H1 (cell line): Measurements from ENCODE around the gene CACNA2D3. TPM values are rescaled to one million over a fixed set of nuclear protein-coding genes. Genes with fewer than 3 reads are reported as not detected.

ENCODE experiments used
- CTCF ChIA-PET: fragments of 300-600 bp; sonication (Branson Sonifier 250); formaldehyde crosslinking; loops from one replicate; lab custom pipeline; 2021; ENCODE audit not compliant: partially characterized antibody; lab: Charles Lee
- POLR2A ChIA-PET: fragments of 300-600 bp; sonication (Branson Sonifier 250); formaldehyde crosslinking; loops from one replicate; lab custom pipeline; 2021; ENCODE audit warnings: inconsistent platforms; ENCODE audit not compliant: partially characterized antibody; lab: Charles Lee
- DNase-seq, 2 experiments: peaks; one replicate each; pipeline versions ENCODE4 v3.0.0 to v3.0.0-alpha.2; 2010 to 2022; ENCODE audit warnings: low spot score in 2 of 2, low read depth in 1 of 2, mixed read lengths in 1 of 2
- FAIRE-seq: peaks from 2 replicates; lab custom pipeline; 2011; peaks lifted over from hg19 to GRCh38; lab: Jason Lieb, UNC
- H2AFZ ChIP-seq: 2 replicates; pipeline ENCODE4 v1.8.1; 2012; ENCODE audit warnings: low read length, inconsistent platforms
- H2AK5ac ChIP-seq: 2 replicates; pipeline ENCODE4 v1.6.1; 2013; ENCODE audit warnings: low read depth, low read length
- H2BK120ac ChIP-seq: replicated peaks from 2 replicates; pipeline ENCODE3; 2013; ENCODE audit warnings: low read depth, low read length, inconsistent platforms
- H2BK12ac ChIP-seq: 2 replicates; pipeline ENCODE4 v1.6.1; 2013; ENCODE audit warnings: low read depth, low read length
- H2BK15ac ChIP-seq: 2 replicates; pipeline ENCODE4 v1.6.1; 2013; ENCODE audit warnings: low read length
- H2BK20ac ChIP-seq: 2 replicates; pipeline ENCODE4 v1.6.1; 2013; ENCODE audit warnings: low read length
- H2BK5ac ChIP-seq: 2 replicates; pipeline ENCODE4 v1.6.1; 2013; ENCODE audit warnings: low read depth, low read length
- H3K14ac ChIP-seq: 2 replicates; pipeline ENCODE4 v1.6.1; 2013; ENCODE audit warnings: inconsistent platforms; ENCODE audit not compliant: insufficient read length
- H3K18ac ChIP-seq: 2 replicates; pipeline ENCODE4 v1.6.1; 2013; ENCODE audit warnings: low read length; ENCODE audit errors: extremely low read depth
- H3K23ac ChIP-seq: 2 replicates; pipeline ENCODE4 v1.6.1; 2013; ENCODE audit warnings: inconsistent platforms; ENCODE audit not compliant: insufficient read length
- H3K23me2 ChIP-seq: 2 replicates; pipeline ENCODE4 v1.6.1; 2013; ENCODE audit warnings: low read depth, low read length
- H3K27ac ChIP-seq: 2 replicates; pipeline ENCODE4 v1.6.1; 2011; ENCODE audit warnings: low read depth, low read length, inconsistent platforms
- H3K27me3 ChIP-seq, 4 experiments: replicated peaks in 1 of 4; 1 replicate in 1 of 4; 2 replicates in 3 of 4; pipeline versions ENCODE4 v1.6.1 to v1.8.1; 2011 to 2013; ENCODE audit warnings: low read length in 3 of 4, mild to moderate bottlenecking in 3 of 4, inconsistent platforms in 2 of 4, mixed read lengths in 2 of 4, moderate library complexity in 1 of 4; ENCODE audit not compliant: control insufficient read depth in 3 of 4, insufficient read depth in 3 of 4; ENCODE audit errors: extremely low read depth in 1 of 4
- H3K36me3 ChIP-seq, 4 experiments: 2 replicates each; pipeline versions ENCODE4 v1.6.1 to v1.8.1; 2011 to 2013; ENCODE audit warnings: mild to moderate bottlenecking in 4 of 4, low read length in 3 of 4, moderate library complexity in 2 of 4, control low read depth in 1 of 4, inconsistent platforms in 1 of 4; ENCODE audit not compliant: insufficient read depth in 4 of 4, control insufficient read depth in 2 of 4
- H3K4ac ChIP-seq: replicated peaks from 2 replicates; pipeline ENCODE3; 2013; ENCODE audit warnings: low read length, low read depth, mixed read lengths, inconsistent platforms; ENCODE audit not compliant: insufficient read length
- H3K4me1 ChIP-seq, 4 experiments: replicated peaks in 1 of 4; 1 replicate in 1 of 4; 2 replicates in 3 of 4; pipeline versions ENCODE4 v1.6.1 to v1.8.1; 2011 to 2013; ENCODE audit warnings: low read length in 3 of 4, inconsistent platforms in 2 of 4, mixed read lengths in 1 of 4; ENCODE audit not compliant: insufficient read depth in 4 of 4, control insufficient read depth in 3 of 4
- H3K4me2 ChIP-seq, 2 experiments: 2 replicates each; pipeline versions ENCODE4 v1.6.1 to v1.8.1; 2011 to 2013; ENCODE audit warnings: low read depth in 2 of 2, low read length in 2 of 2, control low read depth in 1 of 2, inconsistent platforms in 1 of 2, mild to moderate bottlenecking in 1 of 2; ENCODE audit not compliant: insufficient read depth in 1 of 2
- H3K4me3 ChIP-seq, 4 experiments: fragments of 200-600, 300-600 bp in 1 of 4; sonication (generic), shearing (Covaris generic), sonication (Bioruptor Twin) in 1 of 4; 2 replicates each; pipeline versions ENCODE4 v1.5.1 to v1.8.1; 2011 to 2016; ENCODE audit warnings: low read length in 4 of 4, low read depth in 3 of 4, control low read depth in 2 of 4, inconsistent platforms in 2 of 4, mild to moderate bottlenecking in 2 of 4, mixed read lengths in 1 of 4, moderate library complexity in 1 of 4; ENCODE audit not compliant: insufficient read depth in 2 of 4; ENCODE audit errors: extremely low read depth in 1 of 4
- H3K56ac ChIP-seq: replicated peaks from 2 replicates; pipeline ENCODE3; 2013; ENCODE audit warnings: low read depth, mild to moderate bottlenecking, mixed read lengths, low read length, inconsistent platforms; ENCODE audit not compliant: insufficient read length
- H3K79me1 ChIP-seq: 2 replicates; pipeline ENCODE4 v1.6.1; 2013; ENCODE audit warnings: low read depth, low read length, control low read depth
- H3K79me2 ChIP-seq, 2 experiments: 2 replicates each; pipeline versions ENCODE4 v1.6.1 to v1.8.1; 2012 to 2013; ENCODE audit warnings: low read length in 2 of 2, mild to moderate bottlenecking in 2 of 2, inconsistent platforms in 1 of 2; ENCODE audit not compliant: insufficient read depth in 2 of 2, control insufficient read depth in 1 of 2
- H3K9ac ChIP-seq, 4 experiments: replicated peaks in 1 of 4; 1 replicate in 1 of 4; 2 replicates in 3 of 4; pipeline versions ENCODE4 v1.6.1 to v1.8.1; 2011 to 2013; ENCODE audit warnings: low read depth in 3 of 4, low read length in 3 of 4, control low read depth in 2 of 4, mild to moderate bottlenecking in 2 of 4, moderate library complexity in 2 of 4, inconsistent platforms in 1 of 4; ENCODE audit errors: extremely low read depth in 1 of 4
- H3K9me3 ChIP-seq, 2 experiments: 2 replicates each; pipeline versions ENCODE4 v1.6.1 to v1.8.1; 2012 to 2013; ENCODE audit warnings: mild to moderate bottlenecking in 2 of 2, moderate library complexity in 2 of 2, control low read depth in 1 of 2, inconsistent platforms in 1 of 2, low read depth in 1 of 2, low read length in 1 of 2, mixed read lengths in 1 of 2; ENCODE audit not compliant: insufficient read depth in 2 of 2
- H4K20me1 ChIP-seq, 2 experiments: replicated peaks in 1 of 2; 2 replicates each; pipeline versions ENCODE3 to v1.8.1; 2011 to 2013; ENCODE audit warnings: inconsistent platforms in 2 of 2, low read length in 2 of 2, mild to moderate bottlenecking in 1 of 2; ENCODE audit not compliant: insufficient read depth in 2 of 2, control insufficient read depth in 1 of 2
- H4K5ac ChIP-seq: 2 replicates; pipeline ENCODE4 v1.6.1; 2013; ENCODE audit warnings: low read length, low read depth, mixed read lengths, inconsistent platforms; ENCODE audit not compliant: insufficient read length
- H4K8ac ChIP-seq: 2 replicates; pipeline ENCODE4 v1.8.0; 2013; ENCODE audit warnings: mild to moderate bottlenecking, moderate library complexity, low read length, inconsistent platforms; ENCODE audit not compliant: insufficient read depth; ENCODE audit errors: extremely low read depth
- H4K91ac ChIP-seq: replicated peaks from 2 replicates; pipeline ENCODE3; 2013; ENCODE audit warnings: low read length, mixed read lengths, inconsistent platforms; ENCODE audit not compliant: insufficient read length
- ATF2 ChIP-seq: IDR thresholded peaks from 2 replicates; pipeline ENCODE4 v1.6.1; 2012; ENCODE audit warnings: low read length, inconsistent platforms
- CHD2 ChIP-seq: IDR thresholded peaks from 2 replicates; pipeline ENCODE4 v1.6.1; 2012; ENCODE audit warnings: low read length, improper control_type of control experiment
- HDAC6 ChIP-seq: IDR thresholded peaks from one replicate; pipeline ENCODE4 v1.7.1; 2012; ENCODE audit warnings: low read depth, mild to moderate bottlenecking, inconsistent platforms, low read length, moderate library complexity
- RFX5 ChIP-seq: IDR thresholded peaks from 2 replicates; pipeline ENCODE4 v1.6.1; 2011; ENCODE audit warnings: low read depth, low read length, improper control_type of control experiment, borderline replicate concordance
- WGBS, 2 experiments: shearing (Covaris generic) in 1 of 2; methylation state at CpG; one replicate each; pipeline versions ENCODE4 v1.1.6 to v1.1.7; 2013 to 2015; ENCODE audit warnings: low lambda C conversion rate in 2 of 2, mixed read lengths in 2 of 2, inconsistent platforms in 1 of 2, low coverage in 1 of 2, missing lambda C conversion rate in 1 of 2; ENCODE audit not compliant: insufficient replicate concordance in 2 of 2, insufficient coverage in 1 of 2, insufficient read length in 1 of 2; ENCODE audit errors: extremely low coverage in 1 of 2, missing lambda C conversion rate in 1 of 2; 5-methylcytosine and 5-hydroxymethylcytosine counted together
- polyA plus RNA-seq, 7 experiments: library from polyadenylated mRNA; depleted of rRNA in 3 of 7; stranded (reverse) in 5 of 7; unstranded in 2 of 7; fragments of >200 nt in 5 of 7; fragments of 200-250 nt in 2 of 7; gene quantifications; 1 replicate in 5 of 7; 2 replicates in 1 of 7; 4 replicates in 1 of 7; pipeline versions ENCODE4 v1.2.1 to v1.2.3, GENCODE V29; 2011 to 2013; ENCODE audit warnings: missing spikeins in 2 of 7, mixed read lengths in 2 of 7
- total RNA-seq: library from RNA; stranded (reverse); fragmentation: NEBNext Ultra II Directional; extraction: Animal tissue kit (Norgen Biotek cat#: 25700); gene quantifications from 2 replicates; pipeline ENCODE4 v1.2.1, GENCODE V29; 2021

The CACNA2D3 gene
- total and polyA plus RNA-seq, 2 of the 8 experiments (the other 6 are each of a cell fraction or from before 2014, with no cell fraction given), result 1.5 to 1.8 TPM

DNA sequence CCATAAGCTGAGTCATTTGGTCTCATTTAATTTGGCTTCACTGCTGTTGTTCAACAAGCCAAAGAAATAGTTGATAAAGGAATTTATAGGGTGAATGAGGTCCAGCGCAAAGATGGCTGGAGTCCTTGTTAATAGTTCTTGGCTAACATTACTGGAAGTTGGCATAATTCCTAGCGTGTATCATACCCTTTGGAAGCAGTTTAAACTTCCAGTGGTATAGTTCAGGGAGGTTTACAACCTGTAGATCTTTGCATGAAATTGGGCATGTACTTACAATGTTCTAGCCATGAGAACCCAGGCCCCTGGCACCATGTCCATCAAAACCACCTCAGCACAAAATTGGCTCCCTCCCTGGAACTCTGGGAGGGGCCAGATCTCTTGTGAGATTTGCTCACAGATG lies 424.7 kb downstream of the CACNA2D3 start:
- ChIA-PET POLR2A (interaction anchor here (0.7 kb wide), 1 partner anchor 85 kb away, joined by 3 read pairs; no protein-coding TSS in a partner anchor), CTCF (interaction anchor here (2.0 to 3.3 kb wide), 2 partner anchors 8 to 18 kb away, joined by 7 to 23 read pairs; no protein-coding TSS in a partner anchor)
- Histone ChIP-seq H2BK15ac (no peak overlapping the region), H4K20me1 (no peaks in the 10 kb centered on the region), H3K23me2 (no peaks in the 10 kb centered on the region), H3K14ac (no peak overlapping the region), H2BK20ac (no peak overlapping the region), H3K23ac (no peak overlapping the region), H3K9me3 (no peaks in the 10 kb centered on the region), H3K18ac (no peak overlapping the region), H3K9ac (no peak overlapping the region), H4K5ac (no peak overlapping the region), H3K79me2 (no peaks in the 10 kb centered on the region), H2BK120ac (no peak overlapping the region), H4K8ac (no peak overlapping the region), H3K4ac (no peak overlapping the region), H3K4me2 (no peak overlapping the region), H3K4me3 (no peak overlapping the region)
- no peak for FAIRE-seq
- no peak for TF ChIP-seq RFX5
- no peak for TF ChIP-seq ATF2
- TF ChIP-seq HDAC6, result no peak
- TF ChIP-seq CHD2, result no peak
- TF ChIP-seq, all 59 proteins: peak for 0
- Histone ChIP-seq H2AK5ac (no peak overlapping the region), H3K4me1 (peaks cover 0 to 3% (median 0%) of the 10 kb centered on the region in 4 experiments; a peak in 1 of 7 replicates), H2AFZ (no peak overlapping the region), H3K27ac (no peak overlapping the region), H2BK12ac (no peak overlapping the region), H3K56ac (no peak overlapping the region), H3K36me3 (no peaks in the 10 kb centered on the region), H4K91ac (no peak overlapping the region), H3K79me1 (no peaks in the 10 kb centered on the region), H2BK5ac (no peak overlapping the region), H3K27me3 (no peaks in the 10 kb centered on the region)
- 78% methylated on average over 2 of the region's 2 CpGs; no CpG with 5 or more reads in 1 of the 2 experiments for WGBS, 2 experiments
- DNase-seq, result no peak
